ENCODE results near the gene LCNL1.

DNA sequence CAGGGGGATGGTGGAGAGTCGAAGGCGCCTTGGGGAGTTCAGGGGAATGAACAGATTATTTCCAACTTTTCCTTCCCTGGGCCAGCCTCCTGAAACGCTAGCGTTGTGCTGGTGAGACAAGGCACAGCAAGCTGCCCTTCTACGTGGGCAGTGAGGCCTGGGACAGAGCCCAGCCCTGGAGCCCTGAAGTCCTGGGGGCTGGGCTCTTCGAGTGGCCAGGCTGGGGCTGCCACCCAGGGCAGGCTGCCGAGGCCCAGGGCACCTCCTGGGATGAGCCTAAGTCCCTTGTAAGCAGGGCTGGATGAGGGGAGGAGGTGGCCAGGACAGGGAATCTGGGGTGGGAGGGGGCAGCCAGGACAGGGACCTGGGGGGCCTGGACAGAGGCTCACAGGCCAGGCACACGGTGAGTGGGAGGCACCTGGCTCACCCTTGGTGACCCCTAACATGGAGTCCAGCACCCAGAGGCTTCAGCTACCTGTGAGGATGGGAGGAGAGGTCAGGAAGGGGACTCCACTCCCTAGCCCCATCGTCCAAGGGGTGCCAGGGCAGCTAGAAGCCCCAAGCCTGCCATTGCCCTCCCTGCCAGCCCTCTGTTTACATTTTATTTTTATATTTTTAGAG, 32.0 kb upstream of the LCNL1 start:
- TF ChIP-seq CTCF (optimal IDR thresholded peaks at IDR 0.05 in 1 of 3, IDR thresholded peaks at IDR 0.05 in 1 of 3, conservative IDR thresholded peaks at IDR 0.05 in 1 of 3; ENCODE audit: extremely low read depth in 1 of 3, insufficient read depth in 2 of 3, low read length in 3 of 3) (no peak), EZH2 (IDR thresholded peaks at IDR 0.05; ENCODE audit: low read length) (no peak)
